ENCODE data around the gene PRKAG2. TPM values are rescaled to one million over a fixed set of nuclear protein-coding genes. Genes with fewer than 3 reads are reported as not detected.

PRKAG2 gene
- total RNA-seq, 1 donor from 2014 or later = 22.0 TPM

GRCh38 chr7:151818674-151819519, 58.0 kb downstream of the PRKAG2 start:
- no peak for DNase-seq (ENCODE audit: low read depth, low spot score)

- no peak for DNase-seq (ENCODE audit: low read depth, low spot score)
Measured at GRCh38 chr7:151817981-151818673, 58.8 kb downstream of the PRKAG2 start.

- DNase-seq (ENCODE audit: low read depth, low spot score) = no peak
Measured at GRCh38 chr7:151817315-151817690, 59.6 kb downstream of the PRKAG2 start.

GRCh38 chr7:151816562-151817314, 60.2 kb downstream of the PRKAG2 start:
- no peak for DNase-seq (ENCODE audit: low read depth, low spot score)

- no peak for DNase-seq (ENCODE audit: low read depth, low spot score)
Measured at GRCh38 chr7:151815419-151815818, 61.5 kb downstream of the PRKAG2 start.

GRCh38 chr7:151814400-151815009, 62.4 kb downstream of the PRKAG2 start:
- no peak for DNase-seq (ENCODE audit: low read depth, low spot score)

- no peak for DNase-seq (ENCODE audit: low read depth, low spot score)
Measured at GRCh38 chr7:151813997-151814396, 62.9 kb downstream of the PRKAG2 start.

- no peak for DNase-seq (ENCODE audit: low read depth, low spot score)
Measured at GRCh38 chr7:151813445-151813844, 63.5 kb downstream of the PRKAG2 start.

GRCh38 chr7:151812967-151813366, 63.9 kb downstream of the PRKAG2 start:
- no peak for DNase-seq (ENCODE audit: low read depth, low spot score)

- DNase-seq (ENCODE audit: low read depth, low spot score) = no peak
Measured at GRCh38 chr7:151810441-151811232, 66.3 kb downstream of the PRKAG2 start.

GRCh38 chr7:151809864-151810170, 67.1 kb downstream of the PRKAG2 start:
- no peak for DNase-seq (ENCODE audit: low read depth, low spot score)

- no peak for DNase-seq (ENCODE audit: low read depth, low spot score)
Measured at GRCh38 chr7:151809146-151809863, 67.6 kb downstream of the PRKAG2 start.

GRCh38 chr7:151808400-151809145, 68.3 kb downstream of the PRKAG2 start:
- DNase-seq (ENCODE audit: low read depth, low spot score) = no peak

- no peak for DNase-seq (ENCODE audit: low read depth, low spot score)
Measured at GRCh38 chr7:151807846-151808245, 69.1 kb downstream of the PRKAG2 start.

- no peak for DNase-seq (ENCODE audit: low read depth, low spot score)
Measured at GRCh38 chr7:151806952-151807775, 69.8 kb downstream of the PRKAG2 start.

- DNase-seq (ENCODE audit: low read depth, low spot score) = no peak
Measured at GRCh38 chr7:151806204-151806603, 70.7 kb downstream of the PRKAG2 start.

GRCh38 chr7:151805191-151805590, 71.7 kb downstream of the PRKAG2 start:
- no peak for DNase-seq (ENCODE audit: low read depth, low spot score)

- DNase-seq (ENCODE audit: low read depth, low spot score) = no peak
Measured at GRCh38 chr7:151804756-151805155, 72.2 kb downstream of the PRKAG2 start.

- no peak for DNase-seq (ENCODE audit: low read depth, low spot score)
Measured at GRCh38 chr7:151803841-151804240, 73.1 kb downstream of the PRKAG2 start.

All from pulmonary artery endothelial cell (primary cell).